ENCODE results near the gene PIP5K1B.

PIP5K1B gene

GRCh38 chr9:68836788-68837187 is 131.7 kb downstream of the PIP5K1B start:
- H3K9me2 ChIP-seq (replicated peaks; ENCODE audit: insufficient read depth, low read length): no peaks in the 10 kb centered on the region
- no peak overlapping the region for H3K4me3 ChIP-seq (ENCODE audit: low read length)
- H3K9me3 ChIP-seq (replicated peaks; ENCODE audit: insufficient read depth, low read length): no peaks in the 10 kb centered on the region
- no peak overlapping the region for H3K27ac ChIP-seq (ENCODE audit: low read length)
- H3K4me1 ChIP-seq (ENCODE audit: low read length): no peaks in the 10 kb centered on the region
- H3K9ac ChIP-seq (ENCODE audit: low read length): no peak overlapping the region
- H3K79me2 ChIP-seq (ENCODE audit: low read length): no peaks in the 10 kb centered on the region
- H3K36me3 ChIP-seq (replicated peaks; ENCODE audit: insufficient read depth, low read length): no peaks in the 10 kb centered on the region
- no peaks in the 10 kb centered on the region for H4K20me1 ChIP-seq (ENCODE audit: insufficient read depth, low read length)
- TF ChIP-seq CTCF (IDR thresholded peaks at IDR 0.05; ENCODE audit: low read length): no peak
- TF ChIP-seq EZH2phosphoT487 (IDR thresholded peaks at IDR 0.05; ENCODE audit: low read length): no peak
- TF ChIP-seq EZH2 (optimal IDR thresholded peaks at IDR 0.05; ENCODE audit: low read depth, low read length): no peak
- H3F3A ChIP-seq (ENCODE audit: insufficient read depth, low read length): no peaks in the 10 kb centered on the region
- no peak overlapping the region for H2AFZ ChIP-seq (ENCODE audit: low read length)
- H3K27me3 ChIP-seq (replicated peaks; ENCODE audit: insufficient read depth, low read length): no peaks in the 10 kb centered on the region
- H3K4me2 ChIP-seq (ENCODE audit: low read depth, low read length): no peak overlapping the region
- no peak for DNase-seq

- H3K9me2 ChIP-seq (replicated peaks; ENCODE audit: insufficient read depth, low read length): no peaks in the 10 kb centered on the region
- H4K20me1 ChIP-seq (ENCODE audit: insufficient read depth, low read length): no peaks in the 10 kb centered on the region
- H3K9ac ChIP-seq (ENCODE audit: low read length): no peak overlapping the region
- no peaks in the 10 kb centered on the region for H3F3A ChIP-seq (ENCODE audit: insufficient read depth, low read length)
- no peaks in the 10 kb centered on the region for H3K4me1 ChIP-seq (ENCODE audit: low read length)
- no peaks in the 10 kb centered on the region for H3K36me3 ChIP-seq (replicated peaks; ENCODE audit: insufficient read depth, low read length)
- DNase-seq: no peak
- TF ChIP-seq CTCF (IDR thresholded peaks at IDR 0.05; ENCODE audit: low read length) (no peak), EZH2phosphoT487 (IDR thresholded peaks at IDR 0.05; ENCODE audit: low read length) (no peak), EZH2 (optimal IDR thresholded peaks at IDR 0.05; ENCODE audit: low read depth, low read length) (no peak)
- H3K27ac ChIP-seq (ENCODE audit: low read length): no peak overlapping the region
- H3K27me3 ChIP-seq (replicated peaks; ENCODE audit: insufficient read depth, low read length): no peaks in the 10 kb centered on the region
- no peak overlapping the region for H2AFZ ChIP-seq (ENCODE audit: low read length)
- H3K4me3 ChIP-seq (ENCODE audit: low read length): no peak overlapping the region
- H3K9me3 ChIP-seq (replicated peaks; ENCODE audit: insufficient read depth, low read length): no peaks in the 10 kb centered on the region
- no peak overlapping the region for H3K4me2 ChIP-seq (ENCODE audit: low read depth, low read length)
- H3K79me2 ChIP-seq (ENCODE audit: low read length): 0 out of 2 replicates have a peak, but pooled peaks cover 4% of the 10 kb centered on the region
Observed at GRCh38 chr9:68838245-68838644, 133.2 kb downstream of the PIP5K1B start.

- 0 out of 2 replicates have a peak, but pooled peaks cover 4% of the 10 kb centered on the region for H3K79me2 ChIP-seq (ENCODE audit: low read length)
- H3K27ac ChIP-seq (ENCODE audit: low read length): no peak overlapping the region
- H3F3A ChIP-seq (ENCODE audit: insufficient read depth, low read length): peaks cover 17% of the 10 kb centered on the region
- no peaks in the 10 kb centered on the region for H3K9me3 ChIP-seq (replicated peaks; ENCODE audit: insufficient read depth, low read length)
- no peaks in the 10 kb centered on the region for H3K36me3 ChIP-seq (replicated peaks; ENCODE audit: insufficient read depth, low read length)
- no peak overlapping the region for H3K4me3 ChIP-seq (ENCODE audit: low read length)
- no peak overlapping the region for H3K4me2 ChIP-seq (ENCODE audit: low read depth, low read length)
- TF ChIP-seq CTCF (IDR thresholded peaks at IDR 0.05; ENCODE audit: low read length) (no peak), EZH2phosphoT487 (IDR thresholded peaks at IDR 0.05; ENCODE audit: low read length) (no peak), EZH2 (optimal IDR thresholded peaks at IDR 0.05; ENCODE audit: low read depth, low read length) (no peak)
- no peaks in the 10 kb centered on the region for H4K20me1 ChIP-seq (ENCODE audit: insufficient read depth, low read length)
- no peaks in the 10 kb centered on the region for H3K9me2 ChIP-seq (replicated peaks; ENCODE audit: insufficient read depth, low read length)
- H3K27me3 ChIP-seq (replicated peaks; ENCODE audit: insufficient read depth, low read length): no peaks in the 10 kb centered on the region
- H3K9ac ChIP-seq (ENCODE audit: low read length): no peak overlapping the region
- H2AFZ ChIP-seq (ENCODE audit: low read length): no peak overlapping the region
- no peak for DNase-seq
- peaks cover 26% of the 10 kb centered on the region for H3K4me1 ChIP-seq (ENCODE audit: low read length)
Observed at GRCh38 chr9:68841276-68842052, 136.4 kb downstream of the PIP5K1B start.

Data from MM.1S (cell line).